ENCODE data around the gene PGAM2.

PGAM2 gene

DNA sequence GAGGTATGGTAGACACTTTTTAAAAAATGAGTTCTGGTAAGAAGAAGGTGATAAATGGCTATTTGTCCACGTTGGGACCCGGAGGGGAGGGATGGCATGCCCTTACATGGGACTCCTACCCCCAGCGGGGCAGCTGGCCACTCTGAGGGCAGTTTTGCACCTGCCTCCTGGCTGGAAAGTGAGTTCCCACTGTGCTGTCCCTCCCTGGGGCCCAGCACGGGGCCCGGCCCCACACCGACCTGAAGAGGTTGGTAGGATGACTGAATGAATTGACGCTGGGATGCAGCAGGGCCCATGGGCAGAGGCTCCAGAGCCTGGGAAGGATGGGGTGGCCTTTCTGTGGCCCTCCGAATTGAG, 38.2 kb upstream of the PGAM2 start:
- no peak for DNase-seq

DNA sequence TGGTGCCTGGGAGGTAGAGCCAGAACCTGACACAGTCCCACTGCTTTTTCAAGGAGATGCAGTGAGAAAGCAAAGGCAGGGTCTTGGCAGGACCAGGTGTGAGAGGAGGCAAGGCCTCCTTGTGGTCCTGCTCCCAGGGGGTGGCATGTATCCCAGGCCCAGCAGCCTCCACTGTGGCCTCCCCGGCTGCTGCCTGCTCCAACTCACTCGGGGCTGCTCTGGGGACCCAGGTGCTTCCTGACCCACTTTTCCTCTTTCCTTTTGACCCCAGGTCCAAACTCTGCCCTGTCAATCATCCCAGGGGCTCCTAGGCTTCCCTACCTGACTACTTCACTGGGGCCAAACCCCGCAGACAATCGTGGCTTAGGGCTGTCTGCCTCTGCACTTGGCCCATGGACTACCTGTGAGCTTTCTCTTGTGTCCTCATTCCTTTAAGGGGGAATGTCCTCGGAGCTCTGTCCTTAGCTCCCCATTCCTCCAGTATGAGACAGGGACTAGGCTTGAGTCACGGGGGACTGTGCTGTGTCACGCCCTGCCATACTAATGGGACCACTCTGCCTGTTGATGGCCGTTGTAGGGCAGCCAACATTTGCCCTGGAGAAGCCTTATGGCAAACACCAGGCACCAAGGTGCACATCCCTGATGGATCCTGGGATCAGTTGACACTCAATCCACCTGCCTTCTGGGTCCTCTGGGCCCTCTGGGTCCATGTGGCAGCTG, 37.6 kb upstream of the PGAM2 start:
- DNase-seq: no peak

DNA sequence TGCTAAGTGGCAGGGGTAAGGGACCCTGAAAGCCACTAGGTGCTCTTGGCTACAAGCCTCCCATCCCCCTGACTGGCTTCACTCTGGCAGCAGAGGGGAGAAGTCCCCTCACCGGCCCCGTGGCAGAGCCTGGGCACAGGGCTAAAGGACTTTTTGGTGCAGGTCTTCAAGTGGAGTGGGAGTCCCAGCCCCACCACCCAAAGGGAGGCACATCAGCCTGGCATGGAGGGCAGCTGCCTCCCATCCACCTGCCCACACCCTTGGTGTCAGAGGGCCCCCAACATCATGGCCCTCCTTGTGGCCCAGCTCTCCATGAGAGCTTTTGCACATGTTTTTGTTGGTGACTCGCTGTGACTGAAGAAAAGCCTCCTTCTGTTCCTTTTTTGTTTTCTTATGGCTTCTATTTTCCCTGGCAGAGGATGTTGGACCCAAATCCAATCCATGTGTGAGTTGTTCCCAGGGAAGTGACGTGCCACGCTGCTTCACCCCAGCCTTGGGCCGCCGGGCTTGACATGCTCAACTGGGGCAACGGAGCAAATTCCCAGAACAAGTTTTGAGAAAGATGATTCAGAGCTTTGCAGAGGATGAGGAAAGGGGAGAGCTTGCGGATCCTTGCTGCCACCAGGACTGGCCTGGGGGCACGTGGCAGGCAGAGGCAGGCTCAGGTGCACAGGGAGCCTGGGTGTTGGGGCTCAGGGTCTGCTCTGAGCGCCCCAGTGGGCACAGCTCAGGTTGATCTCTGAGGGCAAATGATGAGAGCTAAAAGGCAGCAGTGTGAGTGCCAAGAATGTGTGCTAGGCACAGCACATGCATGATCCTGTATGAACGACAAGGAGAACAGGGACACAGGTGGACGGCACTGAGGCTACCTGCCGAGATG, 36.8 kb upstream of the PGAM2 start:
- no peak for DNase-seq

DNA sequence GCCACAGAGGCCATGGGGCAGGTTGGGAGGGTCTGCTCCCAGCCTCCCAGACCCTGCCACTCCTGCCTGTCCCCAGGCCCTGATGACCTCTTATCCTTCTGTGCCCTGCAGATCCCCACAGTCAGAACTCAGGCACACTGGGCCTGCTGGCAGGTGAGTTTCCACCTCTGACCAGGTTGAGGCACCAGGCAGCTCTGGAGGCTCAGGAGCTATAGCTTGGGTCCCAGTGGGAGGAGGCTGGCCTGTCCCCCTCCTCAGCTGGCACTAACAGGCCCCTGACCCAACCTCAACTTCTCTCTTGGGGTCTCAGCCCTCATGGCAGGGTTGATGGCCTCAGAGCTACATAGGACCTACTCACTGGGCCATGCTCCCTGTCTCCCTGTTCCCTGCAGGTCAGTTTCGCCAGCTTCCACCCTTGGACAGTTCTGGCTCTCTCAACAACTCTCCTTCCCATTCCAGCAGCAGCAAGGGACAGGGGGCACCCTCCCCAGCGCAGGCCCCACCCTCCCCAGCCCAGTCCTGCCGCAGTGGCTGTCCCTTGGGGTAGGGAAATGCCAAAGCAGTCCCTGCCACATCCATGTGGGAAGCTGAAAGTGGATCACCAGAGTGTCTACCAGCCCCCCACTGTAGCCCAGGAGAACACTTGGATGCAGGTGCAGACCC, 36.1 kb upstream of the PGAM2 start:
- DNase-seq: no peak

DNA sequence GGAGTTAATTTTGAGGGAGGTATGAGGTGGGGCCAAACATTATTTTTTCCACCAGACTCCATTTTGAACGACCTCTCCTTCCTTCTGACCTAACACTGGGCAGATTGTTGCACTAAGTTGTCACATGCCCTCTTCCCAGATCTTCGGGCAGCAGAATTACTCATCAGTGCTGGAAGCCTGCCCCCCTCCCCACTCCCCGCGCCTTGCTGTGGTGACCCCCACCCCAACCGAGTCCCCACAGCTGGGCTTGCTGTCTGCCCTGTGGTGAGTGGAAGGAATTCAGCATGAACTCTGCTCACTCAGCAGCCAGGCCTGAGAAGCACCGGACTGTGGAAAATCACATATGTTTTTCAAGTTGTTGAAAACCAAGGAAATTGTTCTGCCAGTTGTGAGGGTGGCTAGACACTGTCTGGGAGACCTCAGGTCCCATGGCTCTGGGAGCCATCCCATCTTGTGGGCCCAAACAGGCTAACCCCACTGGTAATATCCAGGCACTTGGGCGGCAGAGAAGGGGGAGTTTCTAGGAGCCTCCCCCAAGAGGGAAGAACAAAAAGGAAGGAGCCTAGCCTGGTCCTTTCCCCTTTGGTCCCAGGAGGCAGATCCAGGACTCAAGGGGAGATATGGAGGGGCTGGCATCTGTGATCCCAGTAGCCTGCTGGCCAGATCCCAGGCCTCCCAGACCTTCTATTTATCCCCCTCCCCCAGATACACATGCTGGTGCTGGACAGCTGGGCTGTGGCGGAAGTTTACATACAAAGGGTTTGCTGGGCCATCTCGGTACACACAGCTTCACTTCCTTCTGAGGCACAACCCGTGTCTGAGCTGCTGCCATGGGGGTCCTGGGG, 35.3 kb upstream of the PGAM2 start:
- no peak for DNase-seq

DNA sequence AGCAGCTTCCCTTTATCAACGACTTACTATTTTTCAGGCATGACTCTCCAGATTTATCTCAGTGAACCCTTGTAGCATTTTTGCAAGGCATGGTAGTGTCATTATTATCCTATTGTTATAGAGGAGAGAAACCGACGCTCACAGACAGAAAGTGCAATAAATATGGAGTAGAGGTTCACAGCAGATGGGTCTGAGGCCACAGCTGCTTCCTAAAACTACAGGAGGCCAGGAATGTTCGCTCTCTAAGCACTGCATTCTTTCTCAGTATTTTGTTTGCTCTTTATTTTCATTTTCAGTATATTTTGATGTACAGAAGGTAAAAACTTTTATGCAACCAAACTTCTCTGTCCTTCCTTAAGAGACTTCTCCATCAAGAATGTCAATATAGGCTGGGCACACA, 34.3 kb upstream of the PGAM2 start:
- DNase-seq: no peak

DNA sequence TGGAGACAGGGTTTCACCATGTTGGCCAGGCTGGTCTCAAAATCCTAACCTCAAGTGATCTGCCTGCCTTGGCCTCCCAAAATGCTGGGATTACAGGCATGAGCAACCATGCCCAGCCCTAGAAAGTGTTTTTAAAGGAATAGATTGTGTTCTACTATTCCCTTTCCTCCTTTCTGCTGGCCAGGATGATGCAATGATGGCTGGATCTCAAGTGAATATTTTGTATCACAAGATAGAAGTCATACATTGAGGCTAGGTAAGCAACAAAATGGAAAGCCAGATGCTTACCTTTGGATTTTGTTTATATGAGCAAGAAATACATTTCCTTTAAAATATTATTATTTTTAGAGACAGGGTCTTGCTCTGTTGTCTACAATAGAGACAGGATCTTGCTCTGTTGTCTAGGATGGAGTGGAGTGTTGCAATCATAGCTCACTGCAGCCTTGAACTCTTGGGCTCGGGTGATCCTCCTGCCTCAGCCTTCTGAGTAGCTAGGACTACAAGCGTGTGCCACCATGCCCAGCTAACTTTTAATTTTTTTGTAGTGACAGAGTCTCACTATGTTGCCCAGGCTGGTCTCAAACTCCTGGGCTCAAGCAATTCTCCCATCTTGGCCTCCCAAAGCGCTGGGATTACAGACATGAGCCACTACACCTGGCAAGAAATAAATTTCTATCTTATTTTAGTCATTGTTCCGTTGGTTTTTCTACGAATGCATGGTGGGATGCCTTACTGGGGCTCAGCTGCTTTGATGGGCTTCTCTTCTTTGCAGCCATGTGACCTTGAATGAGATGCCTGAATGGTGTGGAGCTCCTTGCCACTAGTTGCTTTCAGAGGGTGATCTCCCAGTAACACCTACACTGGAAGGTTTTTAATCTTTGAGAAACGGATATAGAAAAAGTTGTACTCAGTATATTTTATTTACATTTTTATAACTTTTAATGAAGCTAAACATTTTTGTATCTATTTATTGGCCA, 33.0 kb upstream of the PGAM2 start:
- no peak for DNase-seq

DNA sequence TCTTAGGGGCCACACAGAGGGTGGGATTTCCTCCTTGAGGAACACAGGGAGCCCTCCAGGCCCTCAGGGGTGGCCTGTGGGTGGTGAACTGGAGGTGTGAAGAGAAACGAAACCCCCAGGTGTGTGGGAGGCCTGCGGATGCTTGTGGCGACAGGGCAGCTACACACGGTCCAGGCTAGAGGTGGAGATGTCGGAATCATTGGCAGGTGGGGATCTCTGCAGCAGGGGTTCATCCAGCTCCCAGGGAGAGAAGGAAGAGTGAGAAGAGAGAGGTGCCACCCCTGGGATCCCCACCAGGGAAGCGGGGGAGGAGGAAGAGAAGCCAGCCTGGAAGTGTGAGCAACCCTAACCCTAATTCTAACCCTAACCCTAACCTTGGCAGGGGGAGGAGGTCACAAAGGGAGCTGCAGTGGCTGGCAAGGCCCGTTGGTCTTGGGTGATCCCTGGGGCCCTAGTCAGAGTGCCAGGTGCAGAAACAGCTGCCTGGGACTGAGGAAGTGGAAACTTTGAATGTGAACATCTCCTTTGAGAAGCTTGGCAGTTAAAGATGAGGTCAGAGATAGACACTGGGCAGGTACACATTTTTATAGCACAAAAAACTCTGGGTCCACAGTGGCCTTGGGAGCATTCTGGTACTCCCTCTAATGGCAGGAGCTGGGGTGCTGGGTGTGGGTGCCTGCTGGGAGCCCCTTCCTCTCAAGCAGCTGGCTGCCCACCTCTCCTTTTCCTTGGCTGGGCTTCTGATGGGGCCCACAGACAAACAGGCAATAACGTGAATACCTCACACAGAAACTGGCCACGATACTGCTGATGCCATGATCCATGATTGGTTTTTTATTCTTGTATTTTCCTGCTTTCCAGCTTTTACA, 31.9 kb upstream of the PGAM2 start:
- peak in 1 of 2 donors; percentile 49 for DNase-seq

DNA sequence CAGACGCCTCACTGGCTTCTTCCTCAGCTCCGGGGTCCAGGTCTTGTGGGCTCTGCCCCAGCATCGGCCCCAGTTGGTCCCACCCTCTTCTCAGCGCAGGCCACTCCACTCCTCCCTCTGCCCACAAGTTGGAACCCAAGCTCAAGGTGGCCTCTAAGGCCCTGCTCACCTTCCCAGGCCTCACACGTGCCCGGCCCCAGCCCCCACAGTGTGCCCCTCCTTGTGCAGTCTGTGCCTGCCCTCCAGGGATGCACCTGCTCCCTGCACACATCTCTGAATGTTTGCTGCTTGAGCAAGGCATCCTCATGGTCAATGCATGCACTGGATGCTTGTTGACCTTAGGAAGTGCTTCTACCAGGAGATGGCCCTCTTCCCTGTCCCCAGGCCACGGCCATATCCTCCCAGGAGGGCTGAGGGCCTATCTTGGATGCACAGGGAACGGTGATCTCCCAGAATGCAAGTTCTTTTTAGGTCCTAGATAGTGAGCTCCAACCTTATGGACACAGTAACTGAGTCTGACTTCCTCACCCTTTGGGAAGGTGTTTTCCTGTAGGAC, 31.0 kb upstream of the PGAM2 start:
- no peak for DNase-seq

DNA sequence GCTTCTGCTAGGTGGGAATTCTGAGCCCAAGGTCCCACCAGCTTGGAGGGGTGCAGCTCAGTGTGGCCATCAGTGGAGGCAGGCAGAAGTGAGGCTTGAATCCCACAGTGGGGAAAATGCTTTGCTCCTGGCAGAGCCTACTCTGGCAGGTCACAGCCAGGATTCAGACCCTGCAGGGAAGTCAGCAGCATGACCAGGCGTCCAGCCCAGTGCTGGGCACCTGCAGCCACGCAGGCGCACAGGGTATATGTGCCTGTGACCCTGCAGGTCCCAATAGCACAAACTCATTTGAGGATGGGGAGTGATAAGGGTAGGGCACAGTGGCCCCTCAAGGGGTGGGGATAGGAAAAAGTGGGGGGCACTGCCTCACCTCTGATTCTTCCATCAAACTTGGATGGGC, 30.4 kb upstream of the PGAM2 start:
- DNase-seq: no peak

DNA sequence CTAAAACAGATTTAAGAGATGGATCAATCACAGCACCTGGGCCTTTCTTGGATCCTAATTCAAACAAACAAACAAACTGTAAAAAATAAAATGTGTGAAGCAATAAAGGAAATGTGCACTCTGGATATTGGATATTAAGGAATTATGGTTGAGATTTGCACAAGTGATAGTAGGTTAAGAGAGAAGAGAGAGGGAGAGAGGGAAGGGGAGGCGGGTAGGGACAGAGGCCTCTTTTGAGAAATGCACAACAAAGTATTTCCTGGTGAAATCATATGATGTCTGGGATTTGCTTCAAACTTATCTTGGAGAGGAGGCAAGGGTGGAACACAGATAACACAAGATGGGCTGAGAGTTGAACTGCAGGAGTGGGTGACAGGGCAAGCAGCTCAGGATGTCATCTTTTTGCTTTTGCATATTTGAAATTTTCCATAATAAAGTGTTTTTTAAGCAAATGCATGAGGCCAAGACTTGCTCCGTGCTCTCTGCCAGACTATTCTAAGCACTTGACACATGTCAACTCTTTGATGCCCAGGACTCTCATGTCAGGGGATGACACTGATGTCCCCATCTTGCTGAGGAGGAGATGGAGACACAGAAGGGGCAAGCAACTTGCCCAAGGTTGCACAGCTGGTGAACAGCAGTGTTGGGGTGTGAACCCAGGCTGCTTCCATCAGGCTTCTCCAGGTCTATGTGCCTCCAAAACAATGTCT, 29.7 kb upstream of the PGAM2 start:
- DNase-seq: no peak

DNA sequence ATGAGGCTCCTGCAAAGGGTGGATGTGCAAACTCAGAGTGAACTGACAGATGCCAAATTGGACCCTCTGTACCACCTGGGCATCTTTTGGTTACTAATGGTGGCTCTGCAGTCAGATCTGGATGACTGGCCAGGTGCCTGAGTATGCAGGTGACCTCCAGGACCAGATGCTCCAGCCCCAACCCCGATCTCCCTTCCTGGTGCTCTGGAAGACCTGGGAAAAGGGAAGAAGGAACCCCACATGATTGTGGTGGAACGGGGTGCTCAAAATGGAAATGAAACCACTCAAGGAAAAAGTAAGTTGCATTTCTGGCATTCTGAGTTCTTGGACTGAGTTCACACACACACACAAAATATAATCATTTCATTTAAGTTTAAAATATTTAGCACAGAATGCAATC, 29.0 kb upstream of the PGAM2 start:
- no peak for DNase-seq

DNA sequence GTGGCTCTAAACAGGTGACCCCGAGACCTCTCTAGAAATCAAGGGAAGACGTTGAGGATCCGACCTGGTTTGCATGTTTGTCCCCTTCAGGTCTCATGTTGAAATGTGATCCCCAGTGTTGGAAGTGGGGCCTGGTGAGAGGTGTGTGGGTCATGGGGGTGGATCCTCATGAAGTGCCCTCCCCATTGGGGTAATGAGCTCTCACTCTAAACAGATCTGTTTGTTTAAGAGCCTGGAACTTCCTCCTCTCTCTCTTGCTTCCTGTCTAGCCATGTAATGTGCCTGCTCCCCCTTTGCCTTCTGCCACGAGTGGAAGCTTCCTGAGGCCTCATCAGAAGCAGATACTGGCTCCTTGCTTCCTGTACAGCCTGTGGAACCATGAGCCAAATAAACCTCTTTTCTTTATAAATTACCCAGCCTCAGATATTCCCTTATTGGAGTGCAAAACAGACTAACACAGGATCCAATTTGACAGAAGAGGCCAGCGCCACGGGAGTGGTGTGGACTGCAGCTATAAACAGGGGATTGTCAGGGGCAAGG, 27.8 kb upstream of the PGAM2 start:
- no peak for DNase-seq

DNA sequence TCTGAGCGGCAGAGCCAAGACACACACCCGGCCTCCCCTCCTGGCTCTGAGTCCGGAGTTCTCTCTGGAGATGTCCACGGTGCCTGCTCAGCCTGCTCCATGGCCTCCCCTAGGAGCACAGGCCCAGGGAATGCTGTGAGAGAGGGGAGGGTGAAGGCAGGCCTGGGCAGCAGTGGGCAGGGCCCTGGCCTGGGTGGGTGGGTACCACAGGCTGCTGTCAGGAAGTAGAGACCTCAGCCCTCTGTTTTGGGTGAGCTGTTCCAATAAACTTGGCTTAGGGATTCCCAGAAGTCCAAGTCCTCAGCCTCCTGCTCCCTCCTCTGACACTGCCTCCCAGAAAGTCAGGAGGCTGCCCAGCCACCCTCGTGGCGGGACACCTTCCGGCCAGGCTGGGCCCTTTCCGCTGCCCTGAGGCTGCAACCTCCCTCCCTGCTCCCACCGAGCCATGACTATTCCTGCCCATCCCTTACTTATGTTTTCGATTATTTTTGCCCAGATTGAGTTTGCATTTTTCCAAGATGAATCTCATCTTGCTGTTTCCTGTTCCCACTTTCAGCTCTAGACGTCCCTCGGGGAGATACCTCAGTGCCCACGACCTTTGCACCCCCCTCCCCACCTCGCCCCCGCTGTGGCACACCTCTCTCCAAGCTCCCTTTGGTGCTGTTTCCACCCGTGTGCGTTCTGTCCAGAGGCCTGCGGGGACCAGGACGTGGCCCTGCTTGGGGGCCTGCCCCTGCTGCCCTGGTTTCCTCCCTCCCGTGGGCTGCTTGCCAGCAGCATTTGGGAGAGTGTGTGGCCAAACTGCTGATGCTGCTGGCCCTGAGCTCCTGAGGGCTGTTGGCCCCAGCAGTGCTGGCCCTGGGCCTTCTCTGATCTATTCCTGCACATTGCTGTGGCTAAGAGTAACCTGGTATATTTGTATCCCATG, 22.8 kb upstream of the PGAM2 start:
- DNase-seq: no peak

DNA sequence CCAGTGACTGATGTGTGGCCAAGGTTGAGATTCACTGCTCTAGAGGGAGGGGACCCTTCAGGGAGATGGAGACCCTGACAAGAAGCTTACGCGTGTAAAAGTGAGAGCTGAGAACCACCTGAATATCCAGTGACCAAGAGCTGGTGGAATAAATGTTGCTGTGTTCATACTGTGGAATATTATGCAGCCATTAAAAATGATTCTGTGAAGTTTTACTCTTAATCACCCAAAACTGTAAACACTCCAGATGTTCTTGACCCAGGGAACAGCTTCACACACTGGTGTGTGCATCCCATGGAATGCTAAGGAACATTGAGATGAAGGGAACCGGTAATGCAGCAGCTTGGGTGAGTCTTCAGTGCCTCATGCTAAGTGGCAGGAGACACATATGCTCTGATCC, 21.3 kb upstream of the PGAM2 start:
- DNase-seq: no peak

DNA sequence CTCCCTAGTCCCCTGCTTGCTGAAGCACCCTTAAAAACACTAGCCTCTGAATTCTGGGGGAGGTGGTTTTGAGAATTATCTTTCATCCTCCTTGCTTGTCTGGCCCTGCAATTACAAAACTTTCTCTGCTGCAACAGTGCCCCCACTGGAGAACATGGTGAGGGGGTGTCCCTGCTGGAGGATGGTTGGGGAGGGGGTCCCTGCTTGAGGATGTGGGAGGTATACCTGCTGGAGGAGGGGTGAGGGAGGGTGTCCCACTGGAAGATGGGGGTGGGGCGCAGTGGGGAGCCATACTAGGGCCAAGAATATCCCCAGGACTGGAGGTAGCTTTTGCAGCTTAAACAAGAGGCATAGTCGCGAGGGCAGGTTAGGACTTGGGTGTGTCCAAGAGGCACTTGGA, 20.2 kb upstream of the PGAM2 start:
- DNase-seq: no peak

DNA sequence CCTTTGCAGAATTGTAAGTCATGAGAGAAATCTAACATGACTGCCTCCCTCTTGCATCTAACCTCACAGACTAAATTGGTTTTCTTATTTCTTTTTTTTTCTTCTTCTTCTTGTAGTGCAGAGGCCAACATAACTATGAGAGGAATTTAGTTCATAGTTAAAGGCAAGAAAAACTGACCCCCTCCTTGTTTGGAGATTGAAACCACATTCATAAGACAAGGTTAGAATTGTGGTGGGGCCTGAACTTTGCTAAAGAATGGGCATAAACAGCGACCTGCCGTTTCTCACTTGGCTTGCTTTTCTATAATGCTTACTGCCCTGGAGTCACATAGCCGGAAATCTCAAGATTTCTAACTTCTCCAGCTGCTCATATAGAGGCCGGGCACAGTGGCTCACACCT, 19.3 kb upstream of the PGAM2 start:
- no peak for DNase-seq

DNA sequence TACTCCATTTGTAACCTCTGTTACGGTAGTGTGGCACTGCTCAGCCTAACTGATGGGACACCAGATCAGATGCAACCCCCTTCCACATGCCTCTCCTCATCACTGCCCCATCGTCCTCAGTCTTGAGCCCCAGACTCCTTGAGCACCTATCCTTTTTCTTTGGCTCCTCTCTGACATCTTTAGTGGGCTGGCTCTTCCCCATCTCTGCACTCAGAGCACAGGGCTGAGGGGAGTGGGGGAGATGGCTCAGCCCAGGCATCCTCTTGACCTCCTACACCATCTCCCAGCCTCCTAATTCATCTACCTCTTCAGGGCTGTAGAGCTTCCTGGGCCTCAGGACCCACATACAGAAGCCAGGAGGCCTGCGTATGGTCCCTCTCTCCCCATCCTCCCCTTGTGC, 18.4 kb upstream of the PGAM2 start:
- DNase-seq: no peak

All from CD4-positive, alpha-beta T cell treated with Interleukin-1 beta for 1 hour (primary cell).